Measurements from ENCODE around the gene IFNAR1.

DNA sequence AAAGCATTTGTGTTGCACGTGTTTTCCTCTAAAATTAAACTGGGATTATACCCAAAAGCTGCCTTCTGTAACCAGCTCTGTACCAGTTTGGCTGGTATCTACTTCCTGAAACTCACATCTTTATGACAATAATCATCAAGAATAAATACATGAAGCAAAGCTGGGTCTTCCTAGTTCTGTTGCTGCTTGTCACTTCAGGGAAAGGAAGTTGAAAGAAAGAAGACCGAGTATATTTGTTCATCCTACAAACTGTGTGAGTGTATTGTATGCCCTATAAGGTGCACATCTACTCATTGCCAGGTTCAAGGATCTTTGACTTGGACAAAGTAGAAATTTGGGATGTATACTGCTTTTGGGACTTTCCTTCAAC is 49.3 kb downstream of the IFNAR1 start:
- TF ChIP-seq CTCF (IDR thresholded peaks at IDR 0.05), result no peak
- TF ChIP-seq EZH2 (IDR thresholded peaks at IDR 0.05; ENCODE audit: borderline replicate concordance, insufficient read depth, low read depth, low read length, poor library complexity, severe bottlenecking), result no peak
